Activated naive CD8-positive, alpha-beta T cell treated with anti-CD3 and anti-CD28 coated beads, Interleukin-2, amount 50 U/mL, for 24 hours (primary cell): Measurements from ENCODE around the gene IQCE.

Experiments used
- ATAC-seq: fragments of 150-1000 bp; cut with Tn5 transposase; one replicate; pipeline ENCODE4 v1.10.0; 2021
- DNase-seq: peaks from one replicate; pipeline ENCODE4 v3.0.0; 2021
- H3K27ac Mint-ChIP-seq: one replicate; pipeline ENCODE4 v1.8.0; 2021; ENCODE audit warnings: mild to moderate bottlenecking, mixed read lengths
- H3K27me3 Mint-ChIP-seq: one replicate; pipeline ENCODE4 v1.8.0; 2021; ENCODE audit warnings: mixed read lengths
- H3K36me3 Mint-ChIP-seq: one replicate; pipeline ENCODE4 v1.8.0; 2021; ENCODE audit warnings: low read depth, mixed read lengths
- H3K4me1 Mint-ChIP-seq: one replicate; pipeline ENCODE4 v1.8.0; 2021; ENCODE audit warnings: mixed read lengths
- H3K4me3 Mint-ChIP-seq: one replicate; pipeline ENCODE4 v1.8.0; 2021; ENCODE audit warnings: mild to moderate bottlenecking, moderate library complexity, mixed read lengths
- H3K9me3 Mint-ChIP-seq: one replicate; pipeline ENCODE4 v1.8.0; 2021; ENCODE audit warnings: mixed read lengths

Gene IQCE

GRCh38 chr7:2622869-2623697 lies 64.3 kb downstream of the IQCE start:
- no peak overlapping the region for H3K4me3 Mint-ChIP-seq
- no peaks in the 10 kb centered on the region for H3K36me3 Mint-ChIP-seq
- no peaks in the 10 kb centered on the region for H3K9me3 Mint-ChIP-seq
- H3K27ac Mint-ChIP-seq, result no peak overlapping the region
- no peaks in the 10 kb centered on the region for H3K4me1 Mint-ChIP-seq
- DNase-seq (no peak), ATAC-seq (no peak)
- H3K27me3 Mint-ChIP-seq, result no peaks in the 10 kb centered on the region

GRCh38 chr7:2623698-2624014 lies 64.9 kb downstream of the IQCE start:
- H3K27ac Mint-ChIP-seq, result no peak overlapping the region
- H3K4me3 Mint-ChIP-seq, result no peak overlapping the region
- no peaks in the 10 kb centered on the region for H3K9me3 Mint-ChIP-seq
- H3K4me1 Mint-ChIP-seq, result no peaks in the 10 kb centered on the region
- DNase-seq (no peak), ATAC-seq (no peak)
- H3K27me3 Mint-ChIP-seq, result no peaks in the 10 kb centered on the region
- no peaks in the 10 kb centered on the region for H3K36me3 Mint-ChIP-seq

- H3K4me3 Mint-ChIP-seq, result no peak overlapping the region
- no peak for ATAC-seq
- H3K36me3 Mint-ChIP-seq, result no peaks in the 10 kb centered on the region
These were observed 65.6 kb downstream of the IQCE start for GRCh38 chr7:2624293-2624886.

GRCh38 chr7:2626498-2627117 lies 67.8 kb downstream of the IQCE start:
- Mint-ChIP-seq H3K9me3 (no peaks in the 10 kb centered on the region), H3K27ac (no peak overlapping the region), H3K4me3 (no peak overlapping the region), H3K36me3 (no peaks in the 10 kb centered on the region), H3K27me3 (peaks cover 2% of the 10 kb centered on the region), H3K4me1 (peaks cover 5% of the 10 kb centered on the region)
- ATAC-seq (no peak), DNase-seq (no peak)

More at GRCh38 chr7:2624293-2624886, 65.6 kb downstream of the IQCE start:
- Mint-ChIP-seq H3K27ac (no peak overlapping the region), H3K27me3 (peaks cover under 1% of the 10 kb centered on the region), H3K9me3 (no peaks in the 10 kb centered on the region), H3K4me1 (no peaks in the 10 kb centered on the region)
- no peak for DNase-seq

GRCh38 chr7:2627258-2628129 lies 68.7 kb downstream of the IQCE start:
- Mint-ChIP-seq H3K36me3 (no peaks in the 10 kb centered on the region), H3K9me3 (no peaks in the 10 kb centered on the region), H3K4me1 (peaks cover 5% of the 10 kb centered on the region), H3K4me3 (no peak overlapping the region), H3K27ac (no peak overlapping the region), H3K27me3 (peaks cover 2% of the 10 kb centered on the region)
- ATAC-seq (no peak), DNase-seq (no peak)

- DNase-seq (no peak), ATAC-seq (no peak)
- Mint-ChIP-seq H3K4me3 (no peak overlapping the region), H3K9me3 (no peaks in the 10 kb centered on the region), H3K36me3 (no peaks in the 10 kb centered on the region), H3K27ac (no peak overlapping the region), H3K27me3 (peaks cover 2% of the 10 kb centered on the region), H3K4me1 (peaks cover 6% of the 10 kb centered on the region)
These were observed 69.3 kb downstream of the IQCE start for GRCh38 chr7:2628130-2628482.

- DNase-seq (no peak), ATAC-seq (no peak)
- H3K9me3 Mint-ChIP-seq, result no peaks in the 10 kb centered on the region
- H3K36me3 Mint-ChIP-seq, result no peaks in the 10 kb centered on the region
- peaks cover 14% of the 10 kb centered on the region for H3K4me1 Mint-ChIP-seq
- peaks cover 2% of the 10 kb centered on the region for H3K27me3 Mint-ChIP-seq
- H3K27ac Mint-ChIP-seq, result no peak overlapping the region
- no peak overlapping the region for H3K4me3 Mint-ChIP-seq
These were observed 70.1 kb downstream of the IQCE start for GRCh38 chr7:2628891-2629290.

- Mint-ChIP-seq H3K36me3 (no peaks in the 10 kb centered on the region), H3K27me3 (peaks cover 2% of the 10 kb centered on the region), H3K27ac (no peak overlapping the region), H3K9me3 (no peaks in the 10 kb centered on the region), H3K4me1 (peaks cover 18% of the 10 kb centered on the region), H3K4me3 (no peak overlapping the region)
- DNase-seq (no peak), ATAC-seq (no peak)
These were observed 71.2 kb downstream of the IQCE start for GRCh38 chr7:2629746-2630681.

- H3K36me3 Mint-ChIP-seq, result no peaks in the 10 kb centered on the region
- peaks cover 2% of the 10 kb centered on the region for H3K27me3 Mint-ChIP-seq
- H3K9me3 Mint-ChIP-seq, result no peaks in the 10 kb centered on the region
- ATAC-seq (peak; percentile 29), DNase-seq (no peak)
- H3K4me1 Mint-ChIP-seq, result peaks cover 18% of the 10 kb centered on the region
- peak within 1 kb of the TSS; percentile 92 for H3K4me3 Mint-ChIP-seq
- H3K27ac Mint-ChIP-seq, result peak within 1 kb of the TSS; percentile 81
These were observed 73.4 kb downstream of the IQCE start, which contains the start of gene TTYH3 for GRCh38 chr7:2631946-2632732. Gene TTYH3 (plus strand): TSS chr7:2631986. CDS start chr7:2632156, 170 bp downstream.

- DNase-seq (peak; percentile 71), ATAC-seq (peak; percentile 8)
- H3K36me3 Mint-ChIP-seq, result no peaks in the 10 kb centered on the region
- H3K27me3 Mint-ChIP-seq, result peaks cover 2% of the 10 kb centered on the region
- H3K4me1 Mint-ChIP-seq, result peaks cover 18% of the 10 kb centered on the region
- H3K27ac Mint-ChIP-seq, result peak overlapping the region; percentile 81
- H3K9me3 Mint-ChIP-seq, result no peaks in the 10 kb centered on the region
- H3K4me3 Mint-ChIP-seq, result peak overlapping the region; percentile 92
These were observed 74.2 kb downstream of the IQCE start for GRCh38 chr7:2632733-2633537.

GRCh38 chr7:2633538-2634266 lies 74.9 kb downstream of the IQCE start:
- peak; percentile 62 for DNase-seq
- H3K27ac Mint-ChIP-seq, result peak overlapping the region; percentile 22
- H3K36me3 Mint-ChIP-seq, result no peaks in the 10 kb centered on the region
- peaks cover 18% of the 10 kb centered on the region for H3K4me1 Mint-ChIP-seq
- H3K4me3 Mint-ChIP-seq, result peak overlapping the region; percentile 92
- ATAC-seq, result peak; percentile 80
- H3K9me3 Mint-ChIP-seq, result no peaks in the 10 kb centered on the region
- peaks cover 2% of the 10 kb centered on the region for H3K27me3 Mint-ChIP-seq
